Spinal cord (tissue), 10 donors: Measurements from ENCODE around the gene RHBDF2. TPM values are rescaled to one million over a fixed set of nuclear protein-coding genes. Genes with fewer than 3 reads are reported as not detected.

Experiments
- DNase-seq, 6 donors: peaks; one replicate each; pipeline versions ENCODE4 v3.0.0 to v3.0.0-alpha.2; 2013 to 2015; ENCODE audit warnings: low spot score in 6 of 6, low read depth in 4 of 6
- H3K27ac ChIP-seq: one replicate; pipeline ENCODE4 v1.5.1; 2013; ENCODE audit warnings: low read depth, low read length, control low read depth
- H3K27me3 ChIP-seq: one replicate; pipeline ENCODE4 v1.6.1; 2013; ENCODE audit warnings: low read length; ENCODE audit not compliant: control insufficient read depth, insufficient read depth
- H3K36me3 ChIP-seq: one replicate; pipeline ENCODE4 v1.6.1; 2013; ENCODE audit warnings: low read length; ENCODE audit not compliant: control insufficient read depth, insufficient read depth
- H3K4me1 ChIP-seq: one replicate; pipeline ENCODE4 v1.6.1; 2013; ENCODE audit warnings: low read length; ENCODE audit not compliant: control insufficient read depth, insufficient read depth
- H3K4me3 ChIP-seq: one replicate; pipeline ENCODE4 v1.5.1; 2013; ENCODE audit warnings: low read depth, low read length, control low read depth
- H3K9me3 ChIP-seq: one replicate; pipeline ENCODE4 v1.6.1; 2013; ENCODE audit warnings: low read length; ENCODE audit not compliant: control insufficient read depth, insufficient read depth
- WGBS: methylation state at CpG from one replicate; pipeline ENCODE4 v1.1.5; 2013; ENCODE audit warnings: missing lambda C conversion rate; ENCODE audit not compliant: insufficient coverage; 5-methylcytosine and 5-hydroxymethylcytosine counted together
- polyA plus RNA-seq, 2 donors: library from polyadenylated mRNA; unstranded; fragments of 120-200 nt; gene quantifications; one replicate each; pipeline ENCODE4 v1.2.1, GENCODE V29; 2013; ENCODE audit not compliant: insufficient read length in 2 of 2
- total RNA-seq, 2 donors: library from RNA; depleted of rRNA in 1 of 2; stranded (reverse); fragments of 120-200 nt in 1 of 2; fragments of >200 nt in 1 of 2; gene quantifications; one replicate each; pipeline versions ENCODE4 v1.2.3 to v1.2.4, GENCODE V29; 2013 to 2014
- donor health status: healthy.

RHBDF2 gene
- total and polyA plus RNA-seq, 4 donors, result 6.3 to 10.9 (median 8.9) TPM

DNA sequence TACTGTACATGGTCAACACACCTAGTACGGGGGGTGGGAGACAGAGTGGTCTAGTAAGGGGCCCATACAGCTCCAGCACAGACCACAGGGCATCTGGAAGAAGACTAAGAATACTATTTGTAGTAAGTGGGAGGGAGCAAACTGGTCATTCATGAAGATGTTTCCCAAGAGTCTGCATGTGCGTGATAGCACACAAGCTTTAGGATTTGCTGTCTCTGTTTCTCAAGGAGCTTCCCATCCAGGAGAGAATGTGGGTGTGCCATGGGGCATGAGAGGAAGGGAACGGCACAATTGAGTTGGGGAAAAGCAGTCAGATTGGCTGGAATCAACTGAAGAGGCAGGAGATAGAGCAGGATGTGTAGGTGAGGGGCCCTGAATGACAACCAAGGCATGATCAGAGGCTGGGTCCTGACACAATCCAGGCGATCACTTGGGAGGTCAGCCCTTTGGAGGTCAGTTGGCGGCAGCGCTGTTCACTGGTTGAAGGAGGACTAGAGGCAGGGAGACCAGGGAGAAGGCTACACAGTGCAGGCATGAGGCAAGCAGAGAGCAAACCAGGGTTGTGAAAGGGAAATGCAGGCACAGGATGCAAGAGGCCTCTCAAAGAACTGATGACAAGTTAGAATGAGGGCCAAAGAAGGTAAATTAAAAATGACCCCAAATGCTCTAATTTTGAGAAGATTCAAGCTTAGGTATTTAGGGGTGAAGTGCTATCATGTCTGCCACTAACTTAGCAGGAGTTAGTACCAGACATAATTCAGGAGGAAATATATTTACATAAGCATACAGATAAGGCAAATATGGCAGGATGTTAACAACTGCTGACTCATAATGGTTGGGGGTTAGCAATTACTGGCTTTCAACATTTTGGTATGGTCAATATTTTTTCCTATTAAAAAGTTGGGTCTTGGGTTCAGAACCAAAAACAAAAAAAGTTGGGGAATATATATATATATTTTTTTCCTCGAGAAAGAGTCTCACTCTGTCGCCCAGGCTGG lies 58.6 kb downstream of the RHBDF2 start:
- no peak overlapping the region for H3K4me3 ChIP-seq
- WGBS, result 85% methylated on average over 5 of the region's 8 CpGs
- H3K4me1 ChIP-seq, result peaks cover 2% of the 10 kb centered on the region
- DNase-seq, result no peak
- H3K9me3 ChIP-seq, result no peaks in the 10 kb centered on the region
- no peaks in the 10 kb centered on the region for H3K27me3 ChIP-seq
- no peak overlapping the region for H3K27ac ChIP-seq
- H3K36me3 ChIP-seq, result no peaks in the 10 kb centered on the region

DNA sequence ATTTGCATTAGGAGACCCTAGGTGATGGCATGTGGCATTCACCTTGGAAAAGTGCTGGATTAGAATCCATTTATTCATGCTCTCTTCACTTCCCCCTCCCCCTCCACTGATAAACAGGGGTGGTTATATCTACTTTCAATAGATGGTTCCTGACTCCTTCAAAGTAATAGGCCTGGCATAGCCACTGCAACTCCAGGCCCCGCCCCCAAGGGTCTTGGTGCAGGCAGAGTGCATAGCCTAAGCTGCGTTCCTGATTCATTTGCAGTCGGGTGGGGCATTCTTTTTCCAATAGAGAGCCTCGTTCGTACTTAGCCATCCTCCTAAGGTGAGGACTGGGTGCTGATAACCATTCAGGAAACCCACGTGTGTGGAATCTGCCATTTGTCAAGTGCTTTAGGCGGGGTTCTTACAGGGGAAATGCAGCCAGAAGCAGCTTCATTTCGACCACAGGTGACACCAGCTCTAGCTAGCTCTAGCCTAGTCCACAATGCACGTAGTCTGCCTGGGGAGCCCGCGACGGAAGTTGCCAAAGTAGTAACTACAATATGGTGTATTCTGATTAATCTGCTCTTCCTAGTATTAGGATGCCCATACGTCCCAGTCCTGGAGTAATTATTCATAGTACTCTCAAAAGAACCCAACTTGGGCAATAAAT lies 59.4 kb downstream of the RHBDF2 start:
- no peak for DNase-seq
- Histone ChIP-seq H3K4me3 (no peak overlapping the region), H3K36me3 (no peaks in the 10 kb centered on the region), H3K4me1 (peaks cover 2% of the 10 kb centered on the region), H3K9me3 (no peaks in the 10 kb centered on the region), H3K27ac (no peak overlapping the region), H3K27me3 (no peaks in the 10 kb centered on the region)
- 47% methylated on average over 8 of the region's 13 CpGs for WGBS

DNA sequence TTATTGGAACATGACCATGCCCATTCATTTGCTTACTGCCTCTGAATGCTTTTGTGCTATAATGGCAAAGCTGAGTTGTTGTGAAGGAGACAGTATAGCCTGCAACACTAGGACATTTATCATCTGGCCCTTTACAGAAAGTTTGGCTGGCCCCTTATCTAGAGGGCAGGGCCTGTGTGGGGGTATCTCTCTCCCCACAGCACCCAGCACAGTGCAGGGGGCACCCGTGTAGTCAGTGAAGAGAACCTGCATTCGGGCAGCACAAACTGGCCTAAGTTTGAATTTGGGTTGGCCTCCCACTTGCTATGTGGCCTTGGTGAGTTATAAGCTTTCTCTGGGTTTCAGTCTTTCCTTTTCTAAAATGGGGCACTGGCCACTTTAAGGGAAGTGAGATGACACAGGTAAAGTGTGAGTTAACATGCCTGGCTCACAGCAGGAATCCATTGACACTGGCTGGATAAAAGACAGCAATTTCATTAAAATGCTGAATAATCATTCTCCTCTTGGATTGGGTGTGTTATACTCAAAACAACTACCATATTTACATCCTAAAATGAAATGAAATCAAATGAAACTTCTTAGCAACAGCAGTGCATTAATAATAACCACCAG lies 60.4 kb downstream of the RHBDF2 start:
- no peak overlapping the region for H3K27ac ChIP-seq
- H3K9me3 ChIP-seq, result no peaks in the 10 kb centered on the region
- H3K4me3 ChIP-seq, result no peak overlapping the region
- H3K4me1 ChIP-seq, result peaks cover 2% of the 10 kb centered on the region
- no peaks in the 10 kb centered on the region for H3K36me3 ChIP-seq
- DNase-seq, result no peak
- no CpG with 5 or more reads among the region's 2 CpGs for WGBS
- no peaks in the 10 kb centered on the region for H3K27me3 ChIP-seq

DNA sequence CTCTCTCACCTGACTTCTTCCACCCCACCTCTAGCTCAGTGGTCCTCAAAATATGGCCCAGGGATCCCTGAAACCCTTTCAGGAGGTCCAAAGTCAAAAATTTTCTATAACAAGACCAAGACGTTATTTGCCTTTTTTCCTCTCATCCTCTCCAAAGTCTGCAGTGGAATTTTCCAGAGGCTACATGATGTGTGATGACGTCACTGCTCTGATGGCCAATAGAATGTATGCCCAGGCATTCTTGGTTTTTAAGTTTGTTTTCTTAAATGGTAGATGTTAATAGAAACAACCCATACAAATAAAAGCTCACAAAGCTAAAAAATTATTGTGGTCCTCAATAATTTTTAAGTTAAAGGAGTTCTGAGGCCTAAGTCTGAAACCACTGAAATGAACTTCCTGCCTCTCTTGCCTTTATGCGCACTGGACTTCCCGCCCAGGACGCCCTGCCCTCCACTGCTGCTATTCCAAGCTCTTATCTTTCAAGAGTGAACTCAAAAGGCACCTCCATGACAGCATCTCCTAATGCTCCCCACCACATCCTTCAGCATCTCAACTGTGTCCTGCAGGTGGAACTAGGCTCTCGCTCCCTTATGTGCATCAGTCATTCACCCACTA lies 61.8 kb downstream of the RHBDF2 start:
- Histone ChIP-seq H3K27ac (no peak overlapping the region), H3K27me3 (no peaks in the 10 kb centered on the region), H3K4me3 (no peak overlapping the region), H3K36me3 (no peaks in the 10 kb centered on the region), H3K9me3 (no peaks in the 10 kb centered on the region), H3K4me1 (no peaks in the 10 kb centered on the region)
- DNase-seq, result no peak
- WGBS, result 100% methylated on average over 4 of the region's 6 CpGs

GRCh38 chr17:76438906-76439305 lies 62.3 kb downstream of the RHBDF2 start:
- no peak overlapping the region for H3K4me3 ChIP-seq
- H3K4me1 ChIP-seq, result no peaks in the 10 kb centered on the region
- no peaks in the 10 kb centered on the region for H3K36me3 ChIP-seq
- no peak overlapping the region for H3K27ac ChIP-seq
- no peaks in the 10 kb centered on the region for H3K9me3 ChIP-seq
- no peak for DNase-seq
- 64% methylated on average over 6 of the region's 9 CpGs for WGBS
- H3K27me3 ChIP-seq, result no peaks in the 10 kb centered on the region

DNA sequence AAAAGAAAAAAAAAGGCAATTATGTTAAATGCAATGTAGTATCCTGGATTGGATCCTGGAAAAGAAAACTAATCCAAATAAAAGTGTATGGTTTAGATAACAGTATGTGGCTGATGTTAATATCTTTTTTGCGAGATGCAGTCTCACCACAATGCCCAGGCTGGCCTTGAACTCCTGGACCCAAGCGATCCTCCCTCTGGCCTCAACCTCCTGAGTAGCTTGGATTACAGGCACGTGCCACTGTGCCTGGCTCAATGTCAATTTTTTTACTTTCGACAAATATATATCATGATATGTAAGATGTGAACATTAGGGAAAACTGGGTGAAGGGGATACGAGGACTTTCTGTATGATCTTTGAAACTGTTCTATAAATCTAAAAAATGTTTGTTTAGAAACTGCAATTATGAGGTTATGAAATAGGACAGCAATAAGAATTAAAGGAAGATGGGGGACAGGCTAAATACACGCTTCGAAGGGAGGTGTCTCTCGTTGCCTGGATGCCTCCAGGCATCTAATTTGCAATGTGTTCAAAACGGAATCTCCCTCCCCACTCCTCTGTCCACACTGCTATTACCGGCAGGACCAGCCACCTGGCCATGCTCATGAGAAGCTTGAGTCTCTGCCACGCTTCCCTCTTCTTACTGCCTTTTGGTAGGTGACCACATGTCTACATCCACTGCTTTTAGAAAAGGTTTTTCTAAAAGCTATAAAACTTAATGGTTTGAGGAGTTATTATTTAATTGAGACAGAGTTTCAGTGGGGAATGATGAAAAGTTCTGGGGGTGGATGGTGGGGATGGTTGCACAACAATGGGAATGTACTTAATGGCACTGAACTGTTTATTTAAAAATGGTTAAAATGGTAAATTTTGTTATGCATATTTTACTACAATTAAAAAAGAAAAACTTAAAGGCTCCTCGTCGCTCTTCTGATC lies 63.5 kb downstream of the RHBDF2 start:
- no peaks in the 10 kb centered on the region for H3K9me3 ChIP-seq
- H3K27me3 ChIP-seq, result no peaks in the 10 kb centered on the region
- H3K36me3 ChIP-seq, result no peaks in the 10 kb centered on the region
- H3K4me1 ChIP-seq, result no peaks in the 10 kb centered on the region
- WGBS, result 65% methylated on average over 7 of the region's 13 CpGs
- H3K27ac ChIP-seq, result no peak overlapping the region
- no peak overlapping the region for H3K4me3 ChIP-seq
- no peak for DNase-seq

GRCh38 chr17:76435751-76436150 lies 65.5 kb downstream of the RHBDF2 start:
- Histone ChIP-seq H3K27ac (no peak overlapping the region), H3K4me1 (peaks cover 9% of the 10 kb centered on the region), H3K9me3 (no peaks in the 10 kb centered on the region), H3K27me3 (no peaks in the 10 kb centered on the region), H3K4me3 (no peak overlapping the region), H3K36me3 (no peaks in the 10 kb centered on the region)
- no peak for DNase-seq
- 97% methylated on average over 9 of the region's 11 CpGs for WGBS

- H3K4me3 ChIP-seq, result no peak overlapping the region
- DNase-seq, result no peak
- H3K9me3 ChIP-seq, result no peaks in the 10 kb centered on the region
- H3K36me3 ChIP-seq, result no peaks in the 10 kb centered on the region
- no peak overlapping the region for H3K27ac ChIP-seq
- 100% methylated on average over 4 of the region's 7 CpGs for whole genome bisulfite sequencing
- no peaks in the 10 kb centered on the region for H3K27me3 ChIP-seq
- peaks cover 9% of the 10 kb centered on the region for H3K4me1 ChIP-seq
These were observed 66.4 kb downstream of the RHBDF2 start for GRCh38 chr17:76434870-76435269.
